ENCODE measurements around the gene HELZ2.
"Not testable (repeated sequence)": the region's sequence is repeated elsewhere in the genome, so short reads cannot be mapped to it uniquely, and the experiment has no call there.

Gene HELZ2

GRCh38 chr20:63566395-63567135 lies 7.5 kb downstream of the HELZ2 start:
- in situ Hi-C loops (cut with MboI; ENCODE audit: low sequenced_read_pairs), result no loop called here

- in situ Hi-C loops (cut with MboI; ENCODE audit: low sequenced_read_pairs), result no loop called here
Measured at GRCh38 chr20:63565699-63566335, 8.2 kb downstream of the HELZ2 start.

DNA sequence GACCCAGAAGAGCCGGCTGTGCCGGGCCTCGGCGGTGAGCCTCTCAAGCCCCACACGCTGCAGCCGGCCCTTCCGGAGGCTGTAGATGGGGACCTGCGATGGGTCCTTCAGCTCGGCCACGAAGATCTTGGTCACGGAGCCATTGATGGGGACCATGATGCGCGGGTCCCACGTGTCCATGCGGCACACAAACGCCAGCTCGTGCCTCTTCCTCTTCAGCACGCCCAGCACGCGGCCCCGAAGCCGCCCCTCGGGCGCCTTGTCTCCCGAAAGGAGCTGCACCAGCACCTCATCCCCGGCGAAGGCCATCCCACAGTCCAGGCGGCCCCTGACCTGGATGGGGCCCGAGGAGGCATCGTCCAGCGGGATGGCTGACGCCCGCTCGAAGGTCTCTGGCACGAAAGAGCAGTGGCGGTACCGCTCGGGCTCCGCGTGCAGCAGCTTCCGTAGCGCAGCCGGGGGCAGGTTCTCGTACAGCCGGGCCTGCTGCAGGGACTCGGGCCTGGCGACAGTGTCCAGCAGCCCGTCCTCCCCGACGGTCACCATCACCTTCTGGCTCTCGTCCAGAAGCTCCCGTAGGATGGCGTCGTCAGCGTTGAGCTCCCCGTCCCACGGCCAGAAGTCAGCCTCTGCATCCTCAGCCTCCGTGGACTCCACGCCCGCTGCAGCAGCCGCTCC lies 8.9 kb downstream of the HELZ2 start:
- in situ Hi-C loops (cut with MboI; ENCODE audit: low sequenced_read_pairs), result no loop called here

- in situ Hi-C loops (cut with MboI; ENCODE audit: low sequenced_read_pairs), result no loop called here
Measured at GRCh38 chr20:63564036-63564810, 9.8 kb downstream of the HELZ2 start.

GRCh38 chr20:63563225-63563935 lies 10.7 kb downstream of the HELZ2 start:
- in situ Hi-C loops (cut with MboI; ENCODE audit: low sequenced_read_pairs), result no loop called here

DNA sequence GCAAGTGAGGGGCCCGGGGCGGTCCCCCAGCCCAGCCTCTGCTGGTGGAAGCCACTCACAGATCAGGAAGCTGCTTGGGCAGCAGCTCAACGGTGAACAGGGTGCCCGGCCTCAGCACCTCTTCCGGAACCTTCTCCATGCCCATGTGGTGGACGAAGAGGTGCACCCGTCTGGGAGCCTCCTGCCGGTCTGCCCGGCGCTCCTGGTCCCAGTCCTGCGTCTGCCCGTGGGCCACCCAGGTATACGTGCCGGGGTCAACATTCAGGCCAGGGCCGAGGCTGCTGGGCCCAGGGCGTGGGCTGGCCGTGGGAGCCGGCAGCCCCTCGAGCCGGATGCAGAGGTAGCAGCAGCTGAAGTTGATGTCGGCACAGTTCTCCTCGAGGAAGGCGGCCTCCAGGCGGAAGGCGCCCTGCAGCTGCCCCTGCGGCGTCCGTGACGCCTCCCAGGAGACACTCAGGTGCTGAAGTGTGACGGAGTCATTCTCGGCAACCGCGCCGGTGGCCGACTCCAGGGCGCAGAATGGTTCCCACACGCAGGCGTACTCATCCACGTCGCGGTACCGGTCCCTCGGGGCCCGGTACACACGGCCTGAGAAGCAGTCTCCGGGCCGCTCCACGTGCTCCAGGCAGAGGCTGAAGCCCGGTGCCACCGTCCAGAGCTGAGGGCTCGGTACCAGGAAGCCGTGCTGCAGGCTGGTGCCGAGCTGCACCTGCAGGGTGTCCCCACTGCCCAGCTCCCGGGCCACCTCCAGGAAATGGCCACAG lies 11.4 kb downstream of the HELZ2 start:
- in situ Hi-C loops (cut with MboI; ENCODE audit: low sequenced_read_pairs), result no loop called here

DNA sequence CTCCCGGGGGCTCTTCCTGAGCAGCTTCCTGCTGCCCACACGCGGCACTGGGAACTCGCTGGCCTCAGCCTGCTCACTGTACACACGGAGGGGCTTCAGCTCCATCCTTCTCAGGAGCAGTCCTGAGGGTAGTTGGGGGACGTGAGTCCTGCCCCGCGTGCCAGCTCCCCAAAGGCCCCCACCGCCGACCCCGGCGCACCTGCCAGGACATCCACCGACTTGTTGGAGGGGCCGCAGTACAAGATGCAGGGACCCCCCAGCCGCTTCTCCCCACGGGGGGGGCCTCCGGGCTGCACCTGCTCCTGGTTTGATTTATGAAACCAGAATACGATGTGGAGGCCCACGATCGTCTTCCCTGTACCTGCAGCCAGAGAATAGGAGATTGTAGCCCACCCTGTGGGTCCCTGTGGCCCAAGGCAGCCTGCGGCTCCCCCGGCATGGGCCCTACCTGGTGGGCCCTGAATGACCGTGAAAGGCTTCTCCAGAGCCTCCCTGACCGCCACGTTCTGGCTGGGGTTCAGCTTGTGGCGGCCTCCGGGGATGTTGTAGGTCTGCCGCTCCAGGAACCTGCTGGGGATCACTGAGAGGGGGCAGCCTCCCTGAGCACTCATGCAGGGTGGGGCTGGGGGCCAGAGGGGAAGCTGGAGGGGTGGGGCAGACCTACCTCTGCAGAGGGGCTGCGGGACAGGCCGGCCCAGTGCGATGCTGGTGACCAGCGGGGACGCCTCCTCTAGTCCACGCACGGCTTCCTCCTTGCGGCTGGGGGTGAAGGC lies 12.2 kb downstream of the HELZ2 start:
- in situ Hi-C loops (cut with MboI; ENCODE audit: low sequenced_read_pairs), result no loop called here

DNA sequence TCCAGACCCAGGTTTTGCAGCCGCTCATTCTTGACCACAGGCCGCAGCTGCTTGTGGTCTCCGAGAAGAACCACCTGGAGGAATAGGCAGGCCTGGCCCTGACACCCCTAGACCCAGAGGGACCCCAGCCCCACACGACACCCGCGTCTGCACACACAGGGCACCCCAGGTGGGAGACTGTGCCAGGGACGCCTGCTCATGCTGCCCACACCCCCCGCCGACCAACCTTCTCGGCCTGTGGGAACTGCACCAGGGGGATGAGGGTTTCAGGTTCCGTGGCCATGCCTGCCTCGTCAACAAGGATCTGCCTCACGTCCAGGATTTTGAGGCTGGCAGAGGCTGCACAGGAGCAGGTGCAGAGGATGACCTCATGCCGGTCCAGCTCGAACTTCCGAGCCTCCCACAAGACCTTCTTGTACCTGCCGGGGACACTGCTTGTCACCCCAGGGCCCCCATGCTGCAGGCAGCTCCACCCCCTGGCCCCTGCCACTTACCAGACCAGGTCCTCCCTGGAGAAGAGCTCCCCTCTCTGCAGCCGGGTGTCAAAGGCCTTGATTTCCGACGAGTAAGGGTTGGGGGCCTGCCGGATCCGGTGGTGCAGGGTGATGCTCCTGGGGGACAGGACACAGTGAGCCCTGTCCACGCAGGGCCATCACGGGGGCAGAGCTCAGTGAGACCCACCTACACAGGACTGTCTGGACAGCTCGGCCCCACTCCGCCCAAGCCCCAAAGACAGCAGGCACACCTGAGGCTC lies 13.0 kb downstream of the HELZ2 start:
- in situ Hi-C loops (cut with MboI; ENCODE audit: low sequenced_read_pairs), result no loop called here

GRCh38 chr20:63560333-63560805 lies 13.7 kb downstream of the HELZ2 start:
- in situ Hi-C loops (cut with MboI; ENCODE audit: low sequenced_read_pairs), result no loop called here

DNA sequence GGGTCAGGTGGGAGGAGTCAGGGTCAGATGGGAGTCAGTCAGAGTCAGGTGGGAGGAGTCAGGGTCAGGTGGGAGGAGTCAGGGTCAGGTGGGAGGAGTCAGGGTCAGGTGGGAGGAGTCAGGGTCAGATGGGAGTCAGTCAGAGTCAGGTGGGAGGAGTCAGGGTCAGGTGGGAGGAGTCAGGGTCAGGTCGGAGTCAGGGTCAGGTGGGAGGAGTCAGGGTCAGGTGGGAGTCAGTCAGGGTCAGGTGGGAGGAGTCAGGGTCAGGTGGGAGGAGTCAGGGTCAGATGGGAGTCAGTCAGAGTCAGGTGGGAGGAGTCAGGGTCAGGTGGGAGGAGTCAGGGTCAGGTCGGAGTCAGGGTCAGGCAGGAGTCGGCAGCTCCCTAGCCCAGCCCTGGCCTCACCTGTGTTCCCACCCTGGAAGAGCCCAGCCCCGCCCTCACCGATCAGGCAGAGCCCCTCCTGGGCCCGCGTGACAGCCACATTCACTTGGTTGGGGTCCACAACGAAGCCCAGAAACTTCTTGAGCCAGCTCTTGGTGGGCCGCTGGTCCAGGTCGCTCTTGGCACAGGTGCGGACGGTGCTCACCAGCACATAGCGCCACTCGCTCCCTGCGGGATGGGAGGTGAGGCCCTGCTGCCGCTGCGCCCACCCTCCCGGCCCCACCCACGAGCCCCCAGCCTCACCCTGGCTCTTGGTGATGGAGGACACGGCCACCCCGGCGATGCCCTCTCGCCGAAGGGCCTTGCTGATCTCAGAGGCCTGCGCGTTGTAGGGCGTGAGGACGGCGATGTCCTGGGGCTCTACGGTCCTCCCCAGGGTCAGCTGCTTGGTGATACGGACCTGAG lies 14.3 kb downstream of the HELZ2 start:
- in situ Hi-C loops (cut with MboI; ENCODE audit: low sequenced_read_pairs), result not testable (repeated sequence)

DNA sequence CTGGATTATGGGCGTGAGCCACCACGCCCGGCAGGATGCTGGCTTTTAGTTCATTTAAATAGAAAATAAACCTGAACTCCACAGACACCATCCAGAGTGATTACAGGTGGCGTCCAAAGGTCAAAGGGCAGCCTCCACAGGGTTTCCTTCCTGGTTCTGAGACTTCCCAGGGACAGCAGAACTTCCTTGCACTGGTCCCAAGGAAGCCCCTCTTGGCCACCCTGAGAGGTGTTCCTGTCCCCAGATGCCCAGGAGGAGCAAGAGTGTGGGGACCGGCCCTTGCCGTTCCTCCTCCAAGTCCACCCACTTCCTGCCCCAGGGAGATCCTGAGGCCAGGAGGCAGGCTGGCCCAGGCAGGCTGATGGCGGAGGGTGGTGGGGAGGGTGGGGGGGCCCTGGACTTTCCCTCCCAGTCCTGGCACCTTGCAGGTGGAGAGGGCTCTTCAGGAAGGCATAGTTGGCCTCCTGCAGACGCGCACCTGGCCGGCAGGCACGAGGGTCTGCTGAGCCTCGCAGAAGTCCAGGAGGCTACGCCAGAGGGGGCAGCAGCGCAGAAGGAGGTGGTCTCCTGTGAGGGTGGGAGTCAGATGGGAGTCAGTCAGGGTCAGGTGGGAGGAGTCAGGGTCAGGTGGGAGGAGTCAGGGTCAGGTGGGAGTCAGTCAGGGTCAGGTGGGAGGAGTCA lies 15.1 kb downstream of the HELZ2 start:
- in situ Hi-C loops (cut with MboI; ENCODE audit: low sequenced_read_pairs), result no loop called here

GRCh38 chr20:63557481-63557891 lies 16.6 kb downstream of the HELZ2 start:
- in situ Hi-C loops (cut with MboI; ENCODE audit: low sequenced_read_pairs), result no loop called here

DNA sequence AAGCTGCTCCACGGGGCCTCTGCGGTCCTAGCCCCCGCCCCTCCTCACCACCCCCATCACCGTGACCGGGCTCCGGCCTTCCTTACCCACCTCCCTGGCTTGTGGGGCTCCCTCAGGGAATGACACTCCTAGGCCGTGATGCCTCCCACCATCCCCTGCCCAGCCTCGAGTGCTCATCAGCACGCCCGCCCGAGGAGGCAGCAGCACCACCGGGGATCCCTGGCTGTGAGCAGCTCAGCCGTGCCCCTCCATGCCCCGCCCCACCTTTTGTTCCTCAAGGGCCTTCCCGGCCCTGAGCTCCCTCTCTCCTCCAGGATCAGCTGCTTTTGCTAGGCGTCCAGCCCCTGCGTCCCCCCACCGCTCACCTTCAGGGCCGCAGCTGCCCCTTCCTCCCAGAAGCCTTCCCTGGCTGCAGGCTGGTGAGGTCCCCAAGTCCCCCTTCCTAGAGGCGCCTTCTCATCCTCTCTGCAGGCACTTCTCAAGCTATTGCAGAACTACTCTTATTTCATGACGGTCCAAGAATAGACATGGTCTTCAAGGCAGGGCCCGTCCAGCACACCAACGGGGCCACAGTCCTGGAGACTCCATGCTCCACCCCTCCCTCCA lies 17.1 kb downstream of the HELZ2 start:
- in situ Hi-C loops (cut with MboI; ENCODE audit: low sequenced_read_pairs), result no loop called here

DNA sequence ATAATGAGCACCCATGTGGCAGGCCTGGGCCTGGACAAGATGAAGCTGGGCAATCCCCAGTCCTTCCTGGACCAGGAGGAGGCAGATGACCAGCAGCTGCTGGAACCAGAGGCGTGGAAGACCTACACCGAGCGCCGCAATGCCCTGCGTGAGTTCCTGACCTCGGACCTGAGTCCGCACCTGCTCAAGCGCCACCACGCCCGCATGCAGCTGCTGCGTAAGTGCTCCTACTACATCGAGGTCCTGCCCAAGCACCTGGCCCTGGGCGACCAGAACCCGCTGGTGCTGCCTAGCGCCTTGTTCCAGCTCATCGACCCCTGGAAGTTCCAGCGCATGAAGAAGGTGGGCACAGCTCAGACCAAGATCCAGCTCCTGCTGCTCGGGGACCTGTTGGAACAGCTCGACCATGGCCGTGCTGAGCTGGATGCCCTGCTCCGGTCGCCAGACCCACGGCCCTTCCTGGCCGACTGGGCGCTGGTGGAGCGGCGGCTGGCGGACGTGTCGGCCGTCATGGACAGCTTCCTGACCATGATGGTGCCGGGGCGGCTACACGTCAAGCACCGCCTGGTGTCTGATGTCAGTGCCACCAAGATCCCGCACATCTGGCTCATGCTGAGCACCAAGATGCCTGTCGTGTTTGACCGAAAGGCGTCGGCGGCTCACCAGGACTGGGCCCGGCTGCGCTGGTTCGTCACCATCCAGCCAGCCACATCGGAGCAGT lies 18.2 kb downstream of the HELZ2 start:
- in situ Hi-C loops (cut with MboI; ENCODE audit: low sequenced_read_pairs), result no loop called here

- in situ Hi-C loops (cut with MboI; ENCODE audit: low sequenced_read_pairs), result no loop called here
Measured at GRCh38 chr20:63554361-63555278, 19.4 kb downstream of the HELZ2 start.

Data from HL-60/S4 treated with phorbol 12-myristate 13-acetate at 8.2 ng/mL for 4 days and 3 days (cell line).